Loucy (cell line): Measurements from ENCODE around the gene DGKQ.

Source experiments
- H2AFZ ChIP-seq: fragments of 200-600 bp; sonication (generic); 2 replicates; pipeline ENCODE4 v1.6.0; 2016; ENCODE audit warnings: antibody characterized with exemption, mild to moderate bottlenecking, low read length, moderate library complexity
- H3F3A ChIP-seq: fragments of 200-600 bp; 2 replicates; pipeline ENCODE4 v1.6.0; 2016; ENCODE audit warnings: antibody characterized with exemption, low read depth, mild to moderate bottlenecking
- H3K27me3 ChIP-seq: fragments of 200-600 bp; sonication (generic); 2 replicates; pipeline ENCODE4 v1.6.1; 2014; ENCODE audit warnings: low read length, mild to moderate bottlenecking; ENCODE audit not compliant: insufficient read depth, poor library complexity, severe bottlenecking
- H3K36me3 ChIP-seq: fragments of 200-600 bp; sonication (generic); 2 replicates; pipeline ENCODE4 v1.6.1; 2016; ENCODE audit warnings: low read length; ENCODE audit not compliant: insufficient read depth
- H3K4me1 ChIP-seq: fragments of 200-600 bp; sonication (generic); 2 replicates; pipeline ENCODE4 v1.5.1; 2014; ENCODE audit warnings: low read length, mild to moderate bottlenecking; ENCODE audit not compliant: insufficient read depth, poor library complexity, severe bottlenecking
- H3K4me2 ChIP-seq: fragments of 200-600 bp; sonication (generic); 2 replicates; pipeline ENCODE4 v1.6.0; 2014; ENCODE audit warnings: antibody characterized with exemption, low read length, low read depth, mild to moderate bottlenecking; ENCODE audit not compliant: poor library complexity, severe bottlenecking
- H3K4me3 ChIP-seq: fragments of 200-600 bp; sonication (generic); 2 replicates; pipeline ENCODE4 v1.5.1; 2014; ENCODE audit warnings: low read length, mild to moderate bottlenecking, mixed read lengths; ENCODE audit not compliant: poor library complexity, severe bottlenecking
- H3K79me2 ChIP-seq: fragments of 200-600 bp; sonication (generic); 2 replicates; pipeline ENCODE4 v1.6.1; 2014; ENCODE audit warnings: low read length; ENCODE audit not compliant: insufficient read depth
- H3K9ac ChIP-seq: fragments of 200-600 bp; sonication (generic); 2 replicates; pipeline ENCODE4 v1.6.0; 2014; ENCODE audit warnings: mild to moderate bottlenecking, low read depth, low read length, moderate library complexity; ENCODE audit not compliant: poor library complexity, severe bottlenecking
- H3K9me2 ChIP-seq: fragments of 200-600 bp; sonication (generic); replicated peaks from 2 replicates; pipeline ENCODE4 v1.6.1; 2016; ENCODE audit warnings: low read depth, low read length, mixed read lengths
- H3K9me3 ChIP-seq: fragments of 200-600 bp; sonication (generic); 2 replicates; pipeline ENCODE4 v1.6.1; 2014; ENCODE audit warnings: mild to moderate bottlenecking, antibody characterized with exemption, low read length, low read depth; ENCODE audit not compliant: insufficient read depth
- H4K20me1 ChIP-seq: fragments of 200-600 bp; sonication (generic); 2 replicates; pipeline ENCODE4 v1.6.0; 2014; ENCODE audit warnings: antibody characterized with exemption, low read length, mild to moderate bottlenecking; ENCODE audit not compliant: insufficient read depth, poor library complexity, severe bottlenecking
- EZH2phosphoT487 ChIP-seq: fragments of 200-600 bp; IDR thresholded peaks from 2 replicates; pipeline ENCODE4 v1.6.1; 2018; ENCODE audit warnings: antibody characterized with exemption, mild to moderate bottlenecking, moderate library complexity, borderline replicate concordance
- TF ChIP-seq, protein P1 (sequence below): fragments of 200-600 bp; sonication (generic); conservative IDR thresholded peaks from 2 replicates; pipeline ENCODE4 v1.5.1; 2014; ENCODE audit warnings: mild to moderate bottlenecking, antibody characterized with exemption, low read length

DGKQ gene

DNA sequence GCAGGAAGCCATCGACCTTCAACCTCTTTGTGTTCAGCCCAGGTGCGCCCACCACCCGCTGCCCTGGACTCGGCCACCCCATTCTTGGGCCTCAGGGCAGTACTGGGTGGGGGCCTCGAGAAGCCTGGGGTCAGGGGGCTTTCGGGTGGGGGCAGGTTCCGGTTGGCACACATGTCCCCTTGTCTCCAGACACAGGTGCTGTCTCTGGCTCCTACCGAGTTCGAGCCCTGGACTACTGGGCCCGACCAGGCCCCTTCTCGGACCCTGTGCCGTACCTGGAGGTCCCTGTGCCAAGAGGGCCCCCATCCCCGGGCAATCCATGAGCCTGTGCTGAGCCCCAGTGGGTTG lies 30.7 kb upstream of the DGKQ start:
- H3K9ac ChIP-seq, result no peak overlapping the region
- H3K4me3 ChIP-seq, result no peak overlapping the region
- H2AFZ ChIP-seq, result no peak overlapping the region
- H3F3A ChIP-seq, result no peaks in the 10 kb centered on the region
- no peak overlapping the region for H3K4me2 ChIP-seq
- H3K9me3 ChIP-seq, result no peaks in the 10 kb centered on the region; the same call in 1 of the 2 replicates
- TF ChIP-seq, protein P1, sequence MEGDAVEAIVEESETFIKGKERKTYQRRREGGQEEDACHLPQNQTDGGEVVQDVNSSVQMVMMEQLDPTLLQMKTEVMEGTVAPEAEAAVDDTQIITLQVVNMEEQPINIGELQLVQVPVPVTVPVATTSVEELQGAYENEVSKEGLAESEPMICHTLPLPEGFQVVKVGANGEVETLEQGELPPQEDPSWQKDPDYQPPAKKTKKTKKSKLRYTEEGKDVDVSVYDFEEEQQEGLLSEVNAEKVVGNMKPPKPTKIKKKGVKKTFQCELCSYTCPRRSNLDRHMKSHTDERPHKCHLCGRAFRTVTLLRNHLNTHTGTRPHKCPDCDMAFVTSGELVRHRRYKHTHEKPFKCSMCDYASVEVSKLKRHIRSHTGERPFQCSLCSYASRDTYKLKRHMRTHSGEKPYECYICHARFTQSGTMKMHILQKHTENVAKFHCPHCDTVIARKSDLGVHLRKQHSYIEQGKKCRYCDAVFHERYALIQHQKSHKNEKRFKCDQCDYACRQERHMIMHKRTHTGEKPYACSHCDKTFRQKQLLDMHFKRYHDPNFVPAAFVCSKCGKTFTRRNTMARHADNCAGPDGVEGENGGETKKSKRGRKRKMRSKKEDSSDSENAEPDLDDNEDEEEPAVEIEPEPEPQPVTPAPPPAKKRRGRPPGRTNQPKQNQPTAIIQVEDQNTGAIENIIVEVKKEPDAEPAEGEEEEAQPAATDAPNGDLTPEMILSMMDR, result no peak
- TF ChIP-seq EZH2phosphoT487, result no peak
- H4K20me1 ChIP-seq, result no peaks in the 10 kb centered on the region
- peaks cover 3% of the 10 kb centered on the region for H3K4me1 ChIP-seq
- peaks cover 9% of the 10 kb centered on the region for H3K27me3 ChIP-seq
- no peaks in the 10 kb centered on the region for H3K79me2 ChIP-seq
- H3K9me2 ChIP-seq, result no peaks in the 10 kb centered on the region
- no peaks in the 10 kb centered on the region for H3K36me3 ChIP-seq

DNA sequence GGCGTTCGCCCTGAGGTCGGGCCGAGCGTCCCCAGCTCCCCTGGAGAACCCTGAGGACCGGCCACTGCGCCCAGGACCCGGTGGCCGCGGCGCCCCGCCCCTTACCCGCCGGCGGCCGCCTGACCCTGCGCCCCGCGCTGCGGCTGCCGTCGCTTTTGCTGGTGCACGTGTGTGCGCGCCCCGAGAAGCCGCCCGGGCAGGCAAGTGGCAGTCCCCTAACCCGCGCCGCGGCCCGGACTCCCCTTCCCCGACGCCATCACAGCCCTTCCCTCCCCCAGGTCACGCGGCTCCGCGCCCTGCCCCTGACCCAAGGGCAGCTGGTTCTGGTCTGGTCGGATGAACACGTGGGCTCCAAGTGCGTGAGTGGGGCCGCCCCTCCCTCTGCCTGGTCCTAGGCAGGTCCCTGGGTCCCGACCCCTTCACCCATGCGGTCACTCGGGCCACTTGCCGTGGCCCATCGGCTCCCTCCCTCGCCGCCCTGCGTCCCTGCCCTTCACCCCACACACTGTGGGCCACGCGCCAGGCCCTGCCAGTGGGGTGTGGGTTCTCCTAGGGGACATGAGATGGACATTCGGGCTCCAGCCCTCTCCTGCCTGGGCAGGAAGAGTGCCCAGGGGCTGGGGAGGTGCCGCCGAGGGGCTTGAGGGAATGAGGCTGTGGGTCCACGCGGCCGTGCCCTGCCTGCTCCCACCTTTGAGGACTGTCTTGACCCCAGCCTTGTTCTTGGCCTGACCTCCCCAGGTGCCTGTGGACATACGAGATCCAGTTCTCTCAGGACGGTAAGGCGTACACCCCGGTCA lies 30.1 kb upstream of the DGKQ start:
- Histone ChIP-seq H3K9me3 (no peaks in the 10 kb centered on the region; the same call in 1 of the 2 replicates), H3K4me1 (no peaks in the 10 kb centered on the region), H3K4me2 (no peak overlapping the region), H3K9me2 (no peaks in the 10 kb centered on the region), H3K9ac (no peak overlapping the region), H3K27me3 (peaks cover 3% of the 10 kb centered on the region), H3K36me3 (no peaks in the 10 kb centered on the region), H3K79me2 (no peaks in the 10 kb centered on the region), H2AFZ (no peak overlapping the region), H3F3A (no peaks in the 10 kb centered on the region), H3K4me3 (no peak overlapping the region), H4K20me1 (no peaks in the 10 kb centered on the region)
- TF ChIP-seq, protein P1, result no peak
- no peak for TF ChIP-seq EZH2phosphoT487

DNA sequence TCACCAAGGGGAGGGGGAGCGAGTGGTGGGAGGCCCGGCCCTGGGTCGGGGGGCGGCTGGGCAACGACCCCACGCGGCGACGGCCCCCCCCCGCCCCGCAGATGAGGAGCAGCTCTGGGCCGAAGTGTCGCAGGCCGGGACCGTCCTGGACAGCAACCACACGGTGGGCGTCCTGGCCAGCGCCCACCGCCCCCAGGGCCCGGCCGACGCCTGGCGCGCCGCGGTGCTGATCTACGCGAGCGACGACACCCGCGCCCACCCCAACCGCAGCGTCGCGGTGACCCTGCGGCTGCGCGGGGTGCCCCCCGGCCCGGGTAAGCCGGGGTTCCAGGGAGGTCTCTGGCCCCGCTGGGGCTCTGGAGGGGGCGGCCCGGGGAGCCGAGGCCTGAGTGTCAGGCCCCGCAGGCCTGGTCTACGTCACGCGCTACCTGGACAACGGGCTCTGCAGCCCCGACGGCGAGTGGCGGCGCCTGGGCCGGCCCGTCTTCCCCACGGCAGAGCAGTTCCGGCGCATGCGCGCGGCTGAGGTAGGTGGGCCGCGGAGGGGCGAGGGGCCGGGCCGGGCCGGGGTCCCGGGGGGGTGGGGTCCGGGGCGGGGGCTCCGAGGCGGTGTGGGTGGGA lies 29.4 kb upstream of the DGKQ start:
- Histone ChIP-seq H3K9me3 (no peaks in the 10 kb centered on the region; the same call in 1 of the 2 replicates), H3F3A (no peaks in the 10 kb centered on the region), H3K9me2 (no peaks in the 10 kb centered on the region), H3K4me3 (no peak overlapping the region), H3K9ac (no peak overlapping the region), H3K4me1 (no peaks in the 10 kb centered on the region), H4K20me1 (no peaks in the 10 kb centered on the region), H3K36me3 (no peaks in the 10 kb centered on the region), H3K79me2 (no peaks in the 10 kb centered on the region), H3K27me3 (no peaks in the 10 kb centered on the region), H2AFZ (no peak overlapping the region), H3K4me2 (no peak overlapping the region)
- TF ChIP-seq, protein P1, result no peak
- TF ChIP-seq EZH2phosphoT487, result no peak
